Stimulated activated naive B cell treated with anti-CD40 and anti-IgM and Interleukin-4, amounts not matched to agents 10 μg/mL and 1 μg/mL and 100 μg/mL, for 72 hours (primary cell): Measurements from ENCODE around the gene SMAD5.

ENCODE experiments used
- ATAC-seq, 2 donors: fragments of 150-1000 bp; cut with Tn5 transposase; replicated peaks; 2 replicates each; pipeline ENCODE4 v1.10.0; 2021; ENCODE audit warnings: moderate library complexity in 1 of 2
- DNase-seq: peaks from one replicate; pipeline ENCODE4 v3.0.0; 2021
- H3K27ac Mint-ChIP-seq: one replicate; pipeline ENCODE4 v1.8.0; 2022; ENCODE audit warnings: mild to moderate bottlenecking, mixed read lengths
- H3K27me3 Mint-ChIP-seq, 2 donors: one replicate each; pipeline ENCODE4 v1.8.0; 2022; ENCODE audit warnings: mixed read lengths in 2 of 2
- H3K36me3 Mint-ChIP-seq, 2 donors: one replicate each; pipeline ENCODE4 v1.8.0; 2022; ENCODE audit warnings: mixed read lengths in 2 of 2, mild to moderate bottlenecking in 1 of 2
- H3K4me1 Mint-ChIP-seq, 2 donors: one replicate each; pipeline ENCODE4 v1.8.0; 2022; ENCODE audit warnings: mixed read lengths in 2 of 2, mild to moderate bottlenecking in 1 of 2
- H3K4me3 Mint-ChIP-seq, 2 donors: one replicate each; pipeline ENCODE4 v1.8.0; 2022; ENCODE audit warnings: mild to moderate bottlenecking in 2 of 2, mixed read lengths in 2 of 2, moderate library complexity in 1 of 2
- H3K9me3 Mint-ChIP-seq, 2 donors: one replicate each; pipeline ENCODE4 v1.8.0; 2022; ENCODE audit warnings: mixed read lengths in 2 of 2, mild to moderate bottlenecking in 1 of 2

SMAD5 gene

GRCh38 chr5:136106351-136107031 lies 26.2 kb upstream of the SMAD5 start:
- Mint-ChIP-seq H3K4me1 (no peaks in the 10 kb centered on the region), H3K4me3 (no peak overlapping the region), H3K27ac (no peak overlapping the region), H3K9me3 (no peaks in the 10 kb centered on the region), H3K36me3 (no peaks in the 10 kb centered on the region), H3K27me3 (peaks cover 8 to 14% of the 10 kb centered on the region in 2 donors)
- DNase-seq (no peak), ATAC-seq (no peak)

GRCh38 chr5:136108180-136108611 lies 24.4 kb upstream of the SMAD5 start:
- no peak for DNase-seq
- peak; percentile 36 to 61 for ATAC-seq

GRCh38 chr5:136108766-136109165 lies 23.9 kb upstream of the SMAD5 start:
- Mint-ChIP-seq H3K27me3 (peaks cover 15 to 26% of the 10 kb centered on the region in 2 donors), H3K36me3 (no peaks in the 10 kb centered on the region), H3K4me3 (no peak overlapping the region), H3K4me1 (no peaks in the 10 kb centered on the region), H3K9me3 (no peaks in the 10 kb centered on the region), H3K27ac (no peak overlapping the region)
- DNase-seq (no peak), ATAC-seq (no peak)

More at GRCh38 chr5:136108180-136108611, 24.4 kb upstream of the SMAD5 start:
- Mint-ChIP-seq H3K9me3 (no peaks in the 10 kb centered on the region), H3K4me1 (no peaks in the 10 kb centered on the region), H3K36me3 (no peaks in the 10 kb centered on the region), H3K27ac (no peak overlapping the region), H3K4me3 (no peak overlapping the region), H3K27me3 (peaks cover 14 to 23% of the 10 kb centered on the region in 2 donors)

- Mint-ChIP-seq H3K9me3 (no peaks in the 10 kb centered on the region), H3K36me3 (no peaks in the 10 kb centered on the region)
Observed at GRCh38 chr5:136109453-136110135, 23.1 kb upstream of the SMAD5 start.

GRCh38 chr5:136113606-136114005 lies 19.0 kb upstream of the SMAD5 start:
- H3K4me3 Mint-ChIP-seq: no peak overlapping the region
- no peaks in the 10 kb centered on the region for H3K4me1 Mint-ChIP-seq
- DNase-seq (no peak), ATAC-seq (no peak)
- no peaks in the 10 kb centered on the region for H3K9me3 Mint-ChIP-seq
- no peak overlapping the region for H3K27ac Mint-ChIP-seq
- H3K27me3 Mint-ChIP-seq: peaks cover 17 to 21% of the 10 kb centered on the region in 2 donors
- H3K36me3 Mint-ChIP-seq: no peaks in the 10 kb centered on the region

More at GRCh38 chr5:136109453-136110135, 23.1 kb upstream of the SMAD5 start:
- Mint-ChIP-seq H3K4me1 (no peaks in the 10 kb centered on the region), H3K27ac (no peak overlapping the region), H3K4me3 (no peak overlapping the region), H3K27me3 (peaks cover 14 to 22% of the 10 kb centered on the region in 2 donors)
- DNase-seq (no peak), ATAC-seq (no peak)

- ATAC-seq: no peak
- Mint-ChIP-seq H3K27me3 (peaks cover 17 to 21% of the 10 kb centered on the region in 2 donors), H3K9me3 (no peaks in the 10 kb centered on the region), H3K4me1 (no peaks in the 10 kb centered on the region), H3K27ac (no peak overlapping the region), H3K4me3 (no peak overlapping the region), H3K36me3 (no peaks in the 10 kb centered on the region)
- DNase-seq: no peak
Observed at GRCh38 chr5:136114414-136115125, 18.1 kb upstream of the SMAD5 start.

GRCh38 chr5:136115183-136115865 lies 17.3 kb upstream of the SMAD5 start:
- Mint-ChIP-seq H3K9me3 (no peaks in the 10 kb centered on the region), H3K36me3 (no peaks in the 10 kb centered on the region), H3K27ac (no peak overlapping the region), H3K4me3 (no peak overlapping the region), H3K27me3 (peaks cover 19 to 22% of the 10 kb centered on the region in 2 donors), H3K4me1 (no peaks in the 10 kb centered on the region)
- no peak for DNase-seq
- no peak for ATAC-seq

GRCh38 chr5:136120529-136120928 lies 12.1 kb upstream of the SMAD5 start:
- DNase-seq (no peak), ATAC-seq (no peak)
- Mint-ChIP-seq H3K27me3 (peaks cover 28 to 32% of the 10 kb centered on the region in 2 donors), H3K4me3 (no peak overlapping the region), H3K4me1 (no peaks in the 10 kb centered on the region), H3K36me3 (no peaks in the 10 kb centered on the region), H3K9me3 (no peaks in the 10 kb centered on the region), H3K27ac (no peak overlapping the region)

GRCh38 chr5:136123236-136123768 lies 9.3 kb upstream of the SMAD5 start:
- DNase-seq: no peak
- H3K27ac Mint-ChIP-seq: no peak overlapping the region
- no peaks in the 10 kb centered on the region for H3K36me3 Mint-ChIP-seq
- no peaks in the 10 kb centered on the region for H3K9me3 Mint-ChIP-seq
- ATAC-seq: no peak
- H3K4me1 Mint-ChIP-seq: no peaks in the 10 kb centered on the region
- no peak overlapping the region for H3K4me3 Mint-ChIP-seq
- peaks cover 43 to 49% of the 10 kb centered on the region in 2 donors for H3K27me3 Mint-ChIP-seq

GRCh38 chr5:136127560-136127959 lies 5.1 kb upstream of the SMAD5 start:
- no peaks in the 10 kb centered on the region for H3K9me3 Mint-ChIP-seq
- H3K27ac Mint-ChIP-seq: no peak overlapping the region
- no peak overlapping the region for H3K4me3 Mint-ChIP-seq
- ATAC-seq: no peak
- H3K36me3 Mint-ChIP-seq: peaks cover 0 to under 1% of the 10 kb centered on the region in 2 donors
- peaks cover 0 to 13% of the 10 kb centered on the region in 2 donors for H3K4me1 Mint-ChIP-seq
- DNase-seq: no peak
- peaks cover 36 to 42% of the 10 kb centered on the region in 2 donors for H3K27me3 Mint-ChIP-seq

- ATAC-seq: no peak
Observed at GRCh38 chr5:136128481-136128880, 4.2 kb upstream of the SMAD5 start.

GRCh38 chr5:136129445-136129844 lies 3.2 kb upstream of the SMAD5 start:
- Mint-ChIP-seq H3K4me3 (no peak overlapping the region), H3K9me3 (no peaks in the 10 kb centered on the region), H3K36me3 (peaks cover 1 to 3% of the 10 kb centered on the region in 2 donors), H3K4me1 (peaks cover 7 to 25% of the 10 kb centered on the region in 2 donors), H3K27me3 (peaks cover 30 to 35% of the 10 kb centered on the region in 2 donors), H3K27ac (no peak overlapping the region)
- ATAC-seq: no peak
- no peak for DNase-seq

More at GRCh38 chr5:136128481-136128880, 4.2 kb upstream of the SMAD5 start:
- H3K9me3 Mint-ChIP-seq: no peaks in the 10 kb centered on the region
- peaks cover 36 to 42% of the 10 kb centered on the region in 2 donors for H3K27me3 Mint-ChIP-seq
- no peak for DNase-seq
- H3K4me3 Mint-ChIP-seq: no peak overlapping the region
- H3K36me3 Mint-ChIP-seq: peaks cover 1 to 3% of the 10 kb centered on the region in 2 donors
- H3K27ac Mint-ChIP-seq: no peak overlapping the region
- H3K4me1 Mint-ChIP-seq: peaks cover 2 to 16% of the 10 kb centered on the region in 2 donors

- H3K4me1 Mint-ChIP-seq: peaks cover 9 to 33% of the 10 kb centered on the region in 2 donors
- H3K9me3 Mint-ChIP-seq: no peaks in the 10 kb centered on the region
- no peak for DNase-seq
- H3K36me3 Mint-ChIP-seq: peaks cover 1 to 3% of the 10 kb centered on the region in 2 donors
- H3K27me3 Mint-ChIP-seq: peaks cover 27 to 31% of the 10 kb centered on the region in 2 donors
- ATAC-seq: no peak
- no peak overlapping the region for H3K4me3 Mint-ChIP-seq
- H3K27ac Mint-ChIP-seq: no peak overlapping the region
Observed at GRCh38 chr5:136130581-136130980, 2.1 kb upstream of the SMAD5 start.

- Mint-ChIP-seq H3K36me3 (peaks cover 1 to 3% of the 10 kb centered on the region in 2 donors), H3K27me3 (peaks cover 17 to 19% of the 10 kb centered on the region in 2 donors), H3K4me3 (peak overlapping the region; percentile 97 to 99), H3K4me1 (peaks cover 9 to 43% of the 10 kb centered on the region in 2 donors), H3K9me3 (no peaks in the 10 kb centered on the region), H3K27ac (peak overlapping the region; percentile 97)
- ATAC-seq: peak; percentile 31 to 36
- DNase-seq: peak; percentile 5
Observed at GRCh38 chr5:136132087-136132486, 558 bp upstream of the SMAD5 start.
